Heart right ventricle (tissue), 16 donors: ENCODE data around the gene CABP7. TPM values are rescaled to one million over a fixed set of nuclear protein-coding genes. Genes with fewer than 3 reads are reported as not detected.

ENCODE experiments used
- ATAC-seq, 8 donors: fragments of 200-7000 bp; cut with Tn5 transposase; one replicate each; pipeline ENCODE4 v1.9.1; 2020; ENCODE audit warnings: mild to moderate bottlenecking in 8 of 8, moderate library complexity in 8 of 8, moderate number of reproducible peaks in 1 of 8
- DNase-seq, 2 donors: peaks; one replicate each; pipeline ENCODE4 v3.0.0-alpha.2; 2020
- H3K27ac ChIP-seq, 10 donors: fragments of 200-600 bp; sonication (generic) in 2 of 10; one replicate each; pipeline versions ENCODE4 v1.5.0 to v1.8.0; 2020 to 2022; ENCODE audit warnings: mild to moderate bottlenecking in 3 of 10
- H3K27me3 ChIP-seq, 7 donors: fragments of 200-600 bp; one replicate each; pipeline ENCODE4 v1.8.0; 2021 to 2022; ENCODE audit warnings: mild to moderate bottlenecking in 2 of 7
- H3K36me3 ChIP-seq, 9 donors: fragments of 200-600 bp; sonication (generic) in 1 of 9; one replicate each; pipeline versions ENCODE4 v1.5.0 to v1.8.0; 2020 to 2022; ENCODE audit warnings: mild to moderate bottlenecking in 2 of 9
- H3K4me1 ChIP-seq, 9 donors: fragments of 200-600 bp; sonication (generic) in 1 of 9; one replicate each; pipeline versions ENCODE4 v1.5.0 to v1.8.0; 2020 to 2022; ENCODE audit warnings: mild to moderate bottlenecking in 4 of 9
- H3K4me3 ChIP-seq, 10 donors: fragments of 200-600 bp; sonication (generic) in 2 of 10; one replicate each; pipeline versions ENCODE4 v1.5.0 to v1.8.0; 2020 to 2022; ENCODE audit warnings: mild to moderate bottlenecking in 7 of 10, moderate library complexity in 2 of 10
- H3K9me3 ChIP-seq, 11 donors: fragments of 200-600 bp in 10 of 11; sonication (generic) in 2 of 11; one replicate each; pipeline versions ENCODE4 v1.5.0 to v1.8.0; 2013 to 2022; ENCODE audit warnings: mild to moderate bottlenecking in 2 of 11, control low read depth in 1 of 11, moderate library complexity in 1 of 11
- CTCF ChIP-seq, 9 donors: fragments of 200-600 bp; sonication (generic) in 2 of 9; IDR thresholded peaks; one replicate each; pipeline versions ENCODE4 v1.5.0 to v1.8.0; 2021 to 2022; ENCODE audit warnings: antibody characterized with exemption in 9 of 9, mild to moderate bottlenecking in 5 of 9, moderate library complexity in 1 of 9
- WGBS, 2 donors: extraction: QIAGEN DNeasy Blood & Tissue Kit; methylation state at CpG; one replicate each; pipeline ENCODE4 v1.1.7; 2013; ENCODE audit warnings: inconsistent platforms in 1 of 2; 5-methylcytosine and 5-hydroxymethylcytosine counted together
- intact Hi-C, 10 donors: fragments of 100-400 bp; cut with DNase I; formaldehyde crosslinking; loops; one replicate each; pipeline versions ENCODE4 v1.11.1 to v1.14.2; 2022
- polyA plus RNA-seq, 2 donors: library from polyadenylated mRNA; stranded (reverse); fragments of 200-250 nt; gene quantifications; one replicate each; pipeline ENCODE4 v1.2.3, GENCODE V29; 2013
- total RNA-seq, 10 donors: library from RNA; stranded (reverse); fragmentation: NEBNext Ultra II Directional in 3 of 10; extraction: Animal tissue kit (Norgen Biotek cat#: 25700) in 3 of 10; gene quantifications; one replicate each; pipeline versions ENCODE4 v1.2.1 to v1.2.4, GENCODE V29; 2021 to 2023
- donor health status: Arrhythmogenic right ventricular cardiomyopathy.
- donor health status: ischemic (EF 13 %, LVEDD 7.1; RV severe dilation, severe dysfunction).
- donor health status: healthy with polysubstance abuse.
- donor health status: DM: no; HTN: yes; CAD: no.
- donor health status: DM: no; HTN: no; CAD: no.
- donor health status: ischemic (EF 25% LVEDD 6.9; RV normal size, moderate dysfunction).
- donor health status: ischemic (EF 25% LVEDD 5.7; RV mildly dilated, moderate dysfunction).
- donor health status: healthy.
- donor health status: DM: yes; HTN: yes; CAD: no.
- donor health status: Ischemic cardiomyopathy.
- donor health status: ischemic (EF 35%, LVEDD 5.7; RV mildly dilated, moderate dysfunction).
- donor health status: nonischemic (EF 11% LVEDD 7.7; RV severe dilation, severe dysfunction).
- donor health status: DM: yes; HTN: yes; CAD: no.
- donor health status: PGD.
- donor health status: ischemic (EF 29% LVEDD 5.4; RV normal size, mild dysfunction).
- donor health status: nonischemic (EF 23%, LVEDD 6.1; RV moderate dilation, normal function).

The CABP7 gene
- total and polyA plus RNA-seq, 12 donors, result 0.07 to 0.15 TPM; not detected in 10

- peaks cover 0 to 79% (median 11%) of the 10 kb centered on the region in 9 donors for H3K36me3 ChIP-seq
- no peaks in the 10 kb centered on the region for H3K9me3 ChIP-seq
- intact Hi-C loops, result loop anchor here in 8 of 10 donors (1.0 to 10.0 kb wide), 8 partner anchors 65 to 399 kb away; partner anchors contain the start of gene HORMAD2 (in 1 of the 8)
- DNase-seq (peak; percentile 43 to 51), ATAC-seq (peak in 6 of 8 donors; percentile 65 to 79 (median 73))
- WGBS, 2 donors, result 31 to 36% methylated on average over 8 of the region's 8 CpGs
- no peaks in the 10 kb centered on the region for H3K4me1 ChIP-seq
- no peak overlapping the region for H3K4me3 ChIP-seq
- TF ChIP-seq CTCF (IDR thresholded peaks at IDR 0.05), result peak; percentile 34 to 77 (median 72)
- H3K27me3 ChIP-seq, result no peaks in the 10 kb centered on the region
- no peak overlapping the region for H3K27ac ChIP-seq
Measured at GRCh38 chr22:29689880-29690213, 30.0 kb upstream of the CABP7 start.

GRCh38 chr22:29690476-29690875 lies 29.3 kb upstream of the CABP7 start:
- H3K36me3 ChIP-seq, result peaks cover 0 to 79% (median 17%) of the 10 kb centered on the region in 9 donors
- TF ChIP-seq CTCF (IDR thresholded peaks at IDR 0.05), result no peak
- no peak for DNase-seq
- no peaks in the 10 kb centered on the region for H3K27me3 ChIP-seq
- 80 to 82% methylated on average over 9 of the region's 9 CpGs for WGBS, 2 donors
- ATAC-seq, result no peak
- H3K4me1 ChIP-seq, result no peaks in the 10 kb centered on the region
- intact Hi-C loops, result loop anchor here in 6 of 10 donors (2.0 to 10.0 kb wide), 6 partner anchors 314 to 398 kb away; partner anchors contain the start of gene HORMAD2 (in 1 of the 6)
- no peak overlapping the region for H3K4me3 ChIP-seq
- H3K27ac ChIP-seq, result no peak overlapping the region
- no peaks in the 10 kb centered on the region for H3K9me3 ChIP-seq

- DNase-seq (no peak), ATAC-seq (no peak)
- Histone ChIP-seq H3K4me1 (no peaks in the 10 kb centered on the region), H3K27me3 (no peaks in the 10 kb centered on the region), H3K36me3 (peaks cover 0 to 76% (median 19%) of the 10 kb centered on the region in 9 donors), H3K4me3 (no peak overlapping the region), H3K27ac (no peak overlapping the region), H3K9me3 (no peaks in the 10 kb centered on the region)
- intact Hi-C loops, result loop anchor here in 6 of 10 donors (2.0 to 10.0 kb wide), 6 partner anchors 313 to 397 kb away; partner anchors contain the start of gene HORMAD2 (in 1 of the 6)
- 89 to 90% methylated on average over 13 of the region's 13 CpGs for WGBS, 2 donors
- TF ChIP-seq CTCF (IDR thresholded peaks at IDR 0.05), result no peak
Measured at GRCh38 chr22:29691636-29692326, 28.0 kb upstream of the CABP7 start.

- peaks cover 0 to 75% (median 14%) of the 10 kb centered on the region in 9 donors for H3K36me3 ChIP-seq
- TF ChIP-seq CTCF (IDR thresholded peaks at IDR 0.05), result no peak
Measured at GRCh38 chr22:29692327-29692640, 27.5 kb upstream of the CABP7 start.

More at GRCh38 chr22:29692327-29692640, 27.5 kb upstream of the CABP7 start:
- ATAC-seq (no peak), DNase-seq (no peak)
- Histone ChIP-seq H3K27ac (no peak overlapping the region), H3K4me1 (no peaks in the 10 kb centered on the region), H3K9me3 (no peaks in the 10 kb centered on the region), H3K4me3 (no peak overlapping the region), H3K27me3 (no peaks in the 10 kb centered on the region)
- WGBS, 2 donors, result 54 to 67% methylated on average over 4 of the region's 4 CpGs
- intact Hi-C loops, result loop anchor here in 5 of 10 donors (5.0 to 10.0 kb wide), 5 partner anchors 313 to 395 kb away; partner anchors contain the start of gene HORMAD2 (in 1 of the 5)
